Cortex of kidney (tissue), 1 donor: ENCODE results near the gene ZBTB16.

Experiments used
- DNase-seq: peaks from one replicate; lab custom pipeline; 2025; lab: John Stamatoyannopoulos, UW

The ZBTB16 gene

DNA sequence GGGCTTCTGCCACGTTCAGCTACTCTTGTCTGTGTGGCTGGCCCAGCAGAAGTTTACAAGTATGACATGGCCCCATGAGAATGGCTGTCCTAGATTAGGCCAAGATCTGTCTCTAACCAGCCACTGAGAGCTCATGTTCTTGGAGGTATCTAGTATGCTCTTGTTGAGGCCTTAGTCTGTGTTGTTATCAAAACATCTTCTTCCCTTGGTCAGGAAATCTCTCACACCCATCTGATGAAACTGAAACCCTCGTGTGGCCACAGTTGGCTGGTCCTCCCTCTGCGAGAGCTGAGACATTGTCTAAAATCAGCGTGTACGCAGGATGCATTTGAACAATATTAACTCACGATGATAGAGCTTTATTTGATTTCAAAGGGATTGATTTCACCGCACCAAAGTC, 127.7 kb downstream of the ZBTB16 start:
- no peak for DNase-seq

DNA sequence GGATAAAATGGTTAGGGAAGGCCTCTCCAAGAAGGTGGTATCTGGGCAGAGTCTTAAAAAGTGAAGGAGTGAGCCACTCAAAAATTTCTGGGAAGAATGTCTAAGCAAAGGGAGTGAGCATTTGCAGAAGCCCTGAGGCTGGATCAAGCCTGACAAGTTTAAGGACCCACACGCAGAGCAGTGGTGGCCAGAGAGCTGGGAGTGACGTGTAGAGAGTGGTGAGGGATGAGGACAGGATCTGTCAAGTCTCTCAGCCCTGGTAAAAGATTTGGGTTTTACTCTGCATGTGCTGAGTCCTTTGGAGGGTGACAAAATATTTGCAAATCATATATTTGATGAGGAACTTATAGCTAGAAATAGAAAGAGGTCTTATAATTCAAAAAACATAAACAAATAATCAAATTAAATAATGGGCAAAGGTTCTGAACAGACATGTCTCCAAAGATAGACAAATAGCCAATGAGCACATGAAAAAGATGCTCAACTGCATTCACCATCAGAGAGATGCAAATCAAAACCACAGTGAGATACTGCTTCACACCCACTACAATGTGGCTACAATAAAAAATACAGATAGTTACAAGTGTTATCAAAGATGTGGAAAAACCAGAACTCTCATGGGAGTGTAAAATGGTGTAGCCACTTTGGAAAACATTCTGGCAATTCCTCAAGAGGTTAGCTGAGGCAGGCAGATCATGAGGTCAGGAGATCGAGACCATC, 129.5 kb downstream of the ZBTB16 start:
- DNase-seq, result no peak

DNA sequence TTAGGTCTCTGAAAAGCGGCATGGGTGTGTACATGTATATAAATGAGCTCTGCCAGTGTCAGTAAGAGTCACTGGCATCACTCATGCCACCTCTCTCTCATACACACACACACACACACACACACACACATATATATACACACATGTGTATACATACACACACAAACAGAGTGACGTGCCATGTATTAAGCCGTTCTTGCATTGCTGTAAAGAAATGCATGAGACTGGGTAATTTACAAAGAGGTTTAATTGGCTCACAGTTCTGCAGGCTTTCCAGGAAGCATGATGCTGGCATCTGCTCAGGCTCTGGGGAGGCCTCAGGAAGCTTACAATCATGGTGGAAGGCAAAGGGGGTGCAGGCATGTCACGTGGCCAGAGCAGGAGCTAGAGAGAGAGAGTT, 131.1 kb downstream of the ZBTB16 start:
- no peak for DNase-seq

DNA sequence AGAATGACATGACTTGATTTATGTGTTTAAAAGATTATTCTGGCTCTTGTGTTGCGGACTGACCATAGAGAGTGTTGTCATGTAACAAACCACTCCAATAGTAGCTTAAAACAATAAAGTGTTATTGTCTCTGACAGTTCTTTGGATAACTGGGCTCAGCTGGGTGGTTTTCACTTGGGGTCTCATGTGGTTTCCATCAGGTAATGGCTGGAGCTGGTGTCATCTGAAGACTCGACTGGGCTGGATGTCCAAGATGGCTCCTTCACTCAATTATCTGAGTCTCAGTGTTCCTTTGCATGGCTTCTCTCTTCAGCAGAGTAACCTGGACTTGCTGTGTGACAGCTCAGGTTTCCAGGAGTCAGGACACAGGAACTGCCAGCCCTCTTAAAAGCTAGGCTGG, 132.4 kb downstream of the ZBTB16 start:
- DNase-seq, result no peak

DNA sequence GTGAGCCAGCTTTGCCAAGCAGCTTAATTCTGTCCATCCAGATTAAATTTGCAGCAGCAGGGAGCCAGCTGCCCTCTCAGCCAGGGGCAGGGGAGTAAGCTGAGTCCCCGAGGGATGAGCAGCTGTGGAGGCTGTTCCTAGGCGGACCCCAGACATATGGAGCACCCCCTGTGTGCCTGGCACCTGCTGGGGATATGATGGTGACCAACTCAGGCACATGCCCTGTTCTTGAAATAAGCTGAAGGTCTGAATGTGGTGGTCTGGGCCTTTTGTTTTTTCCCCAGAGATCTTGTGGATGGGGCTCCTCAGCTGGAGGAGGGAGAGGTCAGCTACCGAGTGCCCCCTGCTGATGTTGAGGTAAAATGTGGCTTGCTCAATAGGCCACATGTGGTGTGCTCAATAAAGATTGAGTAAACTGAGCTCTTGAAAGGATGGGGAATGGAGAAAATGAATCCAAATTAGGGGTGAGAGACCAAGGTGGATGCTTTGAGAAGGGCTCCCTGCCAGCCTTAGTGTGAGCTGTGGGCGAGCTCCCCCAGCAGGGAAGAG, 133.4 kb downstream of the ZBTB16 start:
- no peak for DNase-seq

DNA sequence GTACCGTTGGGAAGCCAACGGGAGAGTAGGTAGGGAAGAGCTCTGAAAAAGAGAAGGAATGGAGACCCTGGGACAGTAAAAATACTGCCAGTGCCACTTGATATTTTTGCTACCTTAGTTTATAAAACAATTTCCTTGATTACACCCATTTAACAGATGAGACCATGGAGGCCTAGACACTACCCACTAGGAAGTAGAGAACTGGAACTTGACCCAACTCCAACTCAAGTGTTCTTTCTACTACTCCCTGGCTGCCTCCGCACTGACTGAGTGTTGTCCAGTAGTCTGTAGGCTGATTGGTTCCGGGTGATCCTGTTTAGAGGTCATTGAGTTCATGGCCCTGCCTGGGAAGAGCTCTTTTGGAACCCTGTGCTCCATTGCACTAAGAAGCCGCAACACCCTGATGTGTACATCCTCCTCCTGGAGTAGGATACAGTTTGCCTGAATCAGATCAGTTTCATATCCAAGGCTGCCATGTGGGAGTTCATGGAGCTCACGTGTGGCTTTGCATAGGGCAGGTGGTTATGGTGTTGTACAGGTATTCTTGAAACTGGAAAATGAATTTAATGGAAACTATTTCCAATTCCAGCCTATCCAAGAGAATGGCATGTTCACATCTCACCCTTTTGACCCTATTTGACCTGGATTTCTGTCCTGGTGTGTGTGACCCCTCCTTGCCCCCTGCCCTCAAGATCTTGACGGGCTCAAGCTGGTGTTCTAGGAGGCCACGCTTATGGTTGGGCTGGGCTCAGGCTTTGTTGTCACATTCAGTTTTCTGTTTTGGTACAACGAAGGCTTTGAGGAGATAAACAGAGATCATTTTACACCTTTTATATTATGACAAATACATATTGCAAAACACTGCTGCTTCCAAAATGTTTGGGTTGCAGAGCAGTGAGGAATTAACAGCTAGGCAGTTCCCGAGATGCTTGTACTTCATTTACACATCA, 134.5 kb downstream of the ZBTB16 start:
- DNase-seq, result no peak

DNA sequence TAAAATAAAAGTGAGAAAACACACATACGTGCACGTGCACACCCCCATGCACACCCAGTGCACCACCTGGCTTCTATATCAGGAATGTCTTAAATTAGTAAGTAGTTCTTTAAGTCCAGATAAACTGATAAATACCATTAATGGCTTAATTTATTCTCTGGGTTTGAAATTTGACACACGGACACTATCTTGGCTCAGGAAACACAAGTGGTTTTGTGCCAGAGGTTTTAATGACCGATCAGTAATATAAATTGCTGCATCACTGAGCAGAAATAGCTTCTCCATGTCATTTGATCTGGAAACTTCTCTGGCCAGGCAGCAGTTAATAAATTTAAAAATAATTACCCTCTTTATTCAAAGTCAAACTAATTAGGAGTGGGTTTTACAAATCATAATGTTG, 135.2 kb downstream of the ZBTB16 start:
- no peak for DNase-seq

DNA sequence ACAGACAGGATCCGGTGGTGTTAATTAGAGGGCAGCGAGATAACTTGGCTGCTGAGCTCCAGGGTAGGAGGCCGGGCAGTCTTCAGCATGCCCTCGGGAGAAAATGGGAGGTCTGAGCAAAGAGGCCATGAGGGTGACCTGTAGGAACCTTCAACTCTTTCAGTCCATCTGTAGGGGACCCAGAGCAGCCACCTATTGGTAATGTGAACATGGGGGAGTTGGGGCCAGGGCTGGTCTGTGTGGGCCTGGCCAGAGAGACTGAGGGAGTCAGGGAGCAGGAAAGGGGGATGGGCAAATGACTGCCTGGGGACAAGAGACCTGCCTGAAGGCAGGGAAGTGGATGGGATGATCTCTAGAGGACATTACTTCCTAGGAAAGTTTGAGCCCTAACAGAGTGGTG, 135.6 kb downstream of the ZBTB16 start:
- DNase-seq, result no peak

DNA sequence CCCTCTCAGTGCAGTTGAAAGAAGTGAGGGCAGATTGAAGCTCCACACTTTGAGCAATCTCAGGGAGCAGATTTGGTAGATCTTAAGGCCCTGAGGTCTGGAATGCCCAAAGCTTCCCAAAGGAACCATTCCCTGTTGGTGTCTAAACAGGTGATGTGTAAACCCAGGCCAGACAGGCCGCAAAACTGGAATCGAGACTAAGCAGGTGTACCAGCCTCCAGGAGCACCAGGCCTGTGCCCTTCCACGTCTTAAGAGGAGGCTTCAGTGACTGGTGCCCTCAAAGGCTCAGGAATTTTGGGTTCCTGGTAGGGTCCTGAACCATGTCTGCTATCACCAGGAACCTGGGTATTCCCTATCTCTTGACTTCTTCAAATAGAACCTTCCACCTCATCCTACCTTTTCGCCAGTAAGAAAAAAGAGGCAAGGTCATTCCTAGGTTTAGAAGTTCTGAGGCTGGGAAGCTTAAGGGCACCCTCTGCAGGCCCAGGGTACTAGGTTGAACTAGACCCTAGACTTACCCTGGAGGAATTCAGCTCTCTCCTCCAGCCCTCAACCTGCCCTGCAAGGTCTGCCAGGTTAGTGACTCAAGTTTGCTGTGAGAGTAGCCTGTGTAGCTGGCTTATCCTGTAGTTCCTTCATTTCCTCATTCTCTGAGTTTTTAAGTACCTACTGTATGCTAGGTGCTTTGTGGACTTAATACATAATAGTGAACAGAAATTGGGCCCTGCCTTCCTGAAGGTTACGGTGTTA, 136.6 kb downstream of the ZBTB16 start:
- DNase-seq, result no peak

DNA sequence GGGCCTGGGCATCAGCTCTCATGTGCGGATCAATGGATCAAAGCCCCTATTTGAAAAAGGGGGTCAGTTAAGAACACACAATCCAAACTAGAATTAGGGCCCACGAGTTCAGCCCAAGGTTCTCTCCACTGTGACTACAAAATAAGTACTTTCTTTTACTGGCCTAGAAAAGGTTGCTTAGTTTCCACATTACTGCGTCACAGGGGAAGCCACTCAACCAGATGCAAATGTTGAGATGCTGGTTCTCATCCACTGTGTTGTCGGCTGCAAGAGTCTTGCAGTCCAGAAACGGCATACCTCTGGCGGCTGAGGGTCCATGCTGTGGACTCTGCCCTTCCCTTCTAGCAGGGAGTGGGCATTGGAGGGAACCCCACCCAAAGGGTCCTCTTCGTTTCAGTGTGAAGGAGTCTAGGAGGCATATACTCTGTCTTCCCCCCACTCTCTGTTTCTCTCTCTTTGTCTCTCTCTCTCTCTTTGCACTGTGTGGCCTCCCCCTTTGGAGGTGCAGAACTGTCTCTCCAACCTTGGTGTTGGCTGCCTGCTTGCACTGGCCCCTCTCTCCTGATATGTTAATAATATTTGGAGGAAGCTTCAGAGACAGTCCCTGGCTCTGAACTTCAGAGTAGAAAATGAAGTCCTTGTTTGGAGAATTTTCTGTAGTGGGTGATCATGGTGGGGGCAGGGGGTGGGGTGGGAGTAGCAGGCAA, 137.6 kb downstream of the ZBTB16 start:
- no peak for DNase-seq

DNA sequence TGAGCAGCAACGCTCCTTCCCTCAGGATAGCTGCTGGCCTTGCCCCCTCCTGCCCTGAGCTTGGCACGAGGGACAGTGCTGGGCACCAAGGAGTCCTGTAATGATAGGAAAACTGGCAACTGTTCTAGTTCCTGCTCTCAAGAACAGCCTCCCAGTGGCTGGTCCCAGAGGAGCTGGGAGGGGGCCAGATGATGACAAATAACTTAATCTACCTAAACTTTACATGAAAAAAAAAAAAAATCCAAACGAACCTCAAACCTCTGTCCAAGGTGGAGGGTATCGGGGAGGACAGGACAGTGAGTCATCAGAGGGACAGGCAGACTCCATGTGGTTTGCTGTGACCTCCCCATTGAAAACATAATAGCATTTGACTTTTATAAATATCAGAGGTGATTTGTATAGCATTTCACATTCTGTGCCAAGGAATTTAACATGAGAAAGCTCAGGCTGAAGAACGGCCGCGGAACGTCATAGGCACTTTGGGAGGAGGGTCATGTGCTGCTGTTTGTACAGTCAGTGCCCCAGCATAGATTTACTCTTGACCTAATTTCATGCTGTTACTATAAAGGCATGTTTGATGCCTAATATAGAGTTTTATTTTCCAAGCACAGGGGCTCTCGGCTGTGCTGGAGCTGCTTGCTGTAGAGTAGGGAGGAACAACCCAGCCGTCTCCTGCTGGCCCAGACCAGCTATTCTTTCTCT, 138.4 kb downstream of the ZBTB16 start:
- no peak for DNase-seq

DNA sequence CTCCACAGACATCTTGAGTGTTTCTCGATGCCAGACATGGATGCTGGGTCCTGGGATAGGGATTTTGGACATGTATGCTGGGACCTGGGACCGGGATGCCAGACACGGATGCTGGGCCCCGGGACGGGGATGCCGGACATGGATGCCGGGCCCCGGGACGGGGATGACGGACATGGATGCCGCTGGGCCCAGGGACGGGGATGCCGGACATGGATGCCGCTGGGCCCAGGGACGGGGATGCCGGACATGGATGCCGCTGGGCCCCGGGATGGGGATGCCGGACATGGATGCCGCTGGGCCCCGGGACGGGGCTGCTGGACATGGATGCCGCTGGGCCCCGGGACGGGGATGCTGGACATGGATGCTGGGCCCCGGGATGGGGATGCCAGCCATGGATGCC, 139.5 kb downstream of the ZBTB16 start:
- DNase-seq, result no peak

DNA sequence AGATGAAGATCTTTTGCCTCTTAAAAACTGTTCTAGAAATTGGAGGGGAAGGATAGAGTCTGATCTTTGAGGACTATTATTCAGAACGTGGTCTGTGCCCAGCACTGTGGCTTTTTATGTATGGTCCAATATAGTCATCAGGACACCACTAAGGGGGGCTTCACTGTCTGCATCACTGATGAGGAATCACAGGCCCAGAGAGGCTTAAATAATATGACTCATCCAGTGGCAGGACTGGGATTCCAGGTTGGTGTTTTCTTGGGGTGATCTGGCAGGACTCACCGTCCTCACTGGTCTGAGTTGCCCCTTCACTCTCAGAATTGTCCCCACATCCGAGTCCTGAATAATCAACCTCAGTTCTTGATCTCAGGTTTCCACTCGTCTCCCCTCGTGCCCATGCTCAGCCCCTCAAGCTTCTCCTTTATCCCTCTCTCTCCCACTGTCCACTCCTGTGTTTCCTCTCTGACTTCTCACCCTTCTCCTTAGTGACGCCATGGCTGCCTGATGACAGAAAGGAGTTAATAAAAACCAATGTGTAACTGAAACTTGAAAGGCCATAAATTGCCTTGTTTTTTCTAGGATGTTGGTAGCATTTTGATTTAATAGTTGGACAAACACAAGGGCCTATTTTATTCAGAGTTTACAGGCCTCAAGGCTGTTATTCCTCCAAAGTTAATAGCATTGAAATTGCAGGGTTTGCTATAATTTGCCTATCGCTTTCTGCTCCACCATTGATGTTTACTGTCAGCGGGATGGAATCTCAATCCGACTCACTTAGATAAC, 141.0 kb downstream of the ZBTB16 start:
- no peak for DNase-seq

DNA sequence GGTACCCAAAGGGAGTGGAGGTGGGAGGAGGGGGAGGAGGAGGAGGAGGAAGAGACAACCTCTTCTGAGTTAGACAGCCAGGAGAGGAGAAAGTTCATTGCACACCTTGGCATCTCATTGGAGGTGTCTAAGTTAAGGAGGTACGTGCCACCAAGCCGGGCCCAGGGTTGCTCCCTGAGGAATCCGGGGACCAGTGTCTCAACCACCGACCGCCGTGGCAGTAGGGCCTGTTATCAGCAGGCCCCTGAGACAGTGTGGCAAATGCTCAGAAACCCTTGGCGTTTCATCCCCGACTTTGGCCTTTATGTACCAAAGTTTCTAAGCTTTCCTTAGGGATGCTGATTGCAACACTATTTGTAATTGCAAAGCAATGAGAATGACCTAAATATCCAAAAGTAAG, 141.7 kb downstream of the ZBTB16 start:
- no peak for DNase-seq

DNA sequence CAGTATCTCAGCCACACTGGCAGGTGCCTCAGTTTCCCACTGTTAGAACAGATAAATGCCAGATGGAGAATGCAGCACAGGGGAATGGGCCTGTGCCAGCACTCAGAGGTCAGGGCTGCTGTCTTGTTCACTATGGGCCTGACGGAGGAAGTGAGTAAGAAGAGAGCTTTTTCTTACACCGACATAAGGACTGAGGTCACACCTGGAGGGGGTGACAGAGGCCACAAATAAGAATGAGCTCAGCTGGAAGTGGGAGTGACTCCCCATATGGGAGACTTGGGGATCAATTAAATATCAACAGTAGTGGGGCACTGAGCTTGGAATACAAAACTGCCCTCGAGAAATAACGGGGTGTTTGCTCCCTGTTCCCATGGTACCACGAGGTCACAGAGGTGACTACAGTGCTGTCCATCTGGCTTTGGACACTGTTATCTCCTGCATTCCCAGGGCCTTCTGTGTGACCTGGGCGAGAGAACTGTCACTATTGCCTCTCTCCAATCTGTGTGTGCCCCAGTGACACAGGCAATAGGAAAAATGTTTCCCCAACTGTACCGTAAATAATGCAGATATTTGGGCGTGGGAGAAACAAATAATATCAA, 142.6 kb downstream of the ZBTB16 start:
- DNase-seq, result no peak

DNA sequence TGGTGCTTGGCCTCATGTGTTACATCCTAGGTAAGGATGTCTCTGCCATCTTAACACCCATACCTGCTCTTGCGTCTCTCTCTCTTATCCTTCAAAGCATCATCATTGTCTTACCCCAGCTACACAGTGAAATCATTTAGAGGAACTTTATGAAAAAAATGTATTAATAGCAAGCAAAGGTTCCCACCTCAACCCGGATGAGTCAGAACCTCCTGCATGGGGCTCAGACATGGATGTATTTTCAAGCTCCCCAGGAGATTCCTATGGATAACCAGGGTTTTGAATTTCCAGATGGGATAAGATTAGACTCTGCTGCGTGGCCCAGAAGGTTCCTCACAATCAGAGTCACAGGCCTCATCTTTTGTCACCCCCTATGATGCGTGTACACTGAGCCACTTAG, 147.6 kb downstream of the ZBTB16 start:
- no peak for DNase-seq

DNA sequence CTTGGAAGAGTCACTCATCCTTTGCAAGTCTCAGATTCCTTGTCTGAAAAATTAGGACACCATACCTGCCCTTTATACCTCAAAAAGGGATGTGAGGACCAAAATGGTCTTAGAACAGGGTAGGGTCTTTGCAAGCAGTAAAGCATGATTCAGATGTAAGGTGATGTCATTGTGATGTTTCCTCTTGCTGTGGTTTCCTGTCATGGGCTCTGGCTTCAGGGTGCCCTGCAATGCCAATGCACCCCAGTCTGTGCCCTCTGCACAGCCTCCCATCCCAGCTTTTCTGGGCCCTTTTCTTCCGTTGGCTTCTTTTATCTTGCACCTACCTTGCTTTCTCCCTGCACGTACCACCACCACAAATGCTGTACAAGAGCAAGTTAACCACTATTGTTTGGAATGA, 148.9 kb downstream of the ZBTB16 start:
- DNase-seq, result no peak

DNA sequence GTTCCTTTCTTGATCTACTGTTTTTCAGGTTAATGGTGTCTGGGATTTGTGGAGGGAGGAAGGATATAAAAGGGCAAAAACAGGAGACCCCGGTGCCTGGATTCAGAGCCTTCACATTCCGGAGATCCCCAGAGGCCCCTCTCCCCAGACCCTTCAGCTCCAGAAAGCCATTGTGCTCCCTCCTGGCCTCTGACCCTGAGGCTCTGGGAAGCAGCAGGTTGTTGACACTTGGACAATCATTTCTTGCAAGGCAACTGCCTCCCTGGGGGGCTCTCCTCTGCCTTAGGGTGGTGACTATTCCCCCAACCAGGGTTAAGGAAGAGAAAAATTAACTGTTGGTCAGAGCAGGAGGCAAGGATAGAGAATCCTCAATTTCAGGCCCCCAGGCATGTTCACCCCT, 149.8 kb downstream of the ZBTB16 start:
- no peak for DNase-seq

DNA sequence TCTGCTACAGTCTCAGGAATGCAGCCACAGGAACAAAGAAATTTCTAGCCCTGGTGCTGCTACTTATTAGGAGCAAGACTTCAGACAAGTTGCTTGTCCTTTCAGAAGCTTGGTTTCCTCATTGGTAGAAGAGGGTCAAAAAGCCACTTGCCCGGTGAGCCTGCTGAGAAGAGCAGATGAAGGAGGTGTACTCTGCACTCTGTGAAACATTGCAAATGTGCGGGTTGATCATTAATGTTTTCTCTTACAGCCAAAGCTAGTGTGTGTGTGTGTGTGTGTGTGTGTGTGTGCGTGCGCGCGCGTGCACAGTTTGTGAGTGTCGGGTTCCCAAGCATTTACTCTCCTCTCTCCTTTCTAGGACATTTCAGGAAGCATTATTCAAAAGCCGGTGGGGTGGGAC, 150.4 kb downstream of the ZBTB16 start:
- no peak for DNase-seq
